ENCODE data around the gene CHMP4A.

DNA sequence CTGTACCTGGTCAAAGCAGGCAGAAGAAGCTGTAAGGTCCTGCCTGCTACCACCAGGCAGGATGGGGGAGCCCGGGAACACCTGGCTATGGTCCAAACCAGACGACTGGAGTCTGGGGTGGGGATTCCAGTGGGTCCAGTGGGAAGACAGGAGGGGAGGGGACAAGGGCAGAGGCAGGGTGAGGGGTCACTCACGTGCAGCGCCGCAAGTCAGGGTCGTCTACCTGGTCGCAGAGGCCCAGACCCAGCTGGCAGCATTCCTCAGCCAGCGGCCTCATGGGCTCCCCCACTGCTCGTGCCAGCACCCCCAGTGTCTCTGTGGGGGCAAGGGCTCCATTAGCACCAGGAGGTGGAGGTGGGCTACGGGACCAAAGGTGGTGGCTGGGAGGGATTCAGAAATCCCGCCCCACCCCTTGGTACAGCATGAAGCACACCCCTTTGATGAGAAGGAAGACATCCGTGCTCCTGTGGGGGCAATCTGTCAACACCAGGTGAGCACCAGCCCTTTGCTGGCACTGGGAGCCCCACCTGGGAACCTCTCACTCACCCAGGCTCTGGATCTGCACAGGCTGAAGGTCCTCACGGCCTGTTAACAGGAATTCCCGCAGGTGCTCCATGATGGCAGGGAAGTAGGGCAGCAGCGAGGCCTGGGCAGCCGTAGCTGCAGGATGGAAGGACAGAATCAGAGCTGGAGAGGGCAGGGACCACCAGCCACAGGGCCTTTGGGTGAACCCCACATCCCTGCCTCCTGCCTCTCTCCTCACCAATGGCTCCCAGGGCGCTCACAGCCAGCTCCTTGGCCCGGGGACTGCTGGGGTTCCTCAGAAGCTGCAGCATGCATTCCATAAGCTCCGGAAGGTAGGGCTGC, 29.0 kb downstream of the CHMP4A start:
- TF ChIP-seq, protein P1, sequence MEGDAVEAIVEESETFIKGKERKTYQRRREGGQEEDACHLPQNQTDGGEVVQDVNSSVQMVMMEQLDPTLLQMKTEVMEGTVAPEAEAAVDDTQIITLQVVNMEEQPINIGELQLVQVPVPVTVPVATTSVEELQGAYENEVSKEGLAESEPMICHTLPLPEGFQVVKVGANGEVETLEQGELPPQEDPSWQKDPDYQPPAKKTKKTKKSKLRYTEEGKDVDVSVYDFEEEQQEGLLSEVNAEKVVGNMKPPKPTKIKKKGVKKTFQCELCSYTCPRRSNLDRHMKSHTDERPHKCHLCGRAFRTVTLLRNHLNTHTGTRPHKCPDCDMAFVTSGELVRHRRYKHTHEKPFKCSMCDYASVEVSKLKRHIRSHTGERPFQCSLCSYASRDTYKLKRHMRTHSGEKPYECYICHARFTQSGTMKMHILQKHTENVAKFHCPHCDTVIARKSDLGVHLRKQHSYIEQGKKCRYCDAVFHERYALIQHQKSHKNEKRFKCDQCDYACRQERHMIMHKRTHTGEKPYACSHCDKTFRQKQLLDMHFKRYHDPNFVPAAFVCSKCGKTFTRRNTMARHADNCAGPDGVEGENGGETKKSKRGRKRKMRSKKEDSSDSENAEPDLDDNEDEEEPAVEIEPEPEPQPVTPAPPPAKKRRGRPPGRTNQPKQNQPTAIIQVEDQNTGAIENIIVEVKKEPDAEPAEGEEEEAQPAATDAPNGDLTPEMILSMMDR (IDR thresholded peaks at IDR 0.05) = no peak
- no peak for TF ChIP-seq POLR2A (IDR thresholded peaks at IDR 0.05)

Measured in testis (tissue), 2 donors.